GM21786 (cell line): ENCODE measurements around the gene CDYL.

ENCODE experiments used
- ATAC-seq: cut with Tn5 transposase; IDR thresholded peaks from one replicate; pipeline ENCODE4 v1.9.1; 2021; ENCODE audit not compliant: unreplicated experiment

The CDYL gene

GRCh38 chr6:4957521-4958231 is 181.5 kb downstream of the CDYL start:
- no peak for ATAC-seq

DNA sequence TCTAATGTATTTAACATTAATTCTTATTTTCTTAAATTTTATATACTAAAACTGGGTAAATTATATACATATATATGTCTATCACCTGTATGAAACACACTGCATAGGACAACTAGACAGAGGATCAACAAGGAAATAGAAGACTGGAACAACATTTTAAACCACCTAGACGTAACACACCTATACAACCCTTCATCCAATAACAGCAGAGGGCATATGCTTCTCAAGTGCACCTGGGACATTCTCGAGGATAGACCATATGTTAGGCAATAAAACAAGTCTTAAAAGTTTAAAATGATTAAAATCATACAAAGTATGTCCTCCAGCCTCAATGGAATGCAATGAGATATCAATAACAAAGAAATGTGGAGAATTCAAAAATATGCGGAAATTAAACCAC is 182.4 kb downstream of the CDYL start:
- ATAC-seq = no peak

DNA sequence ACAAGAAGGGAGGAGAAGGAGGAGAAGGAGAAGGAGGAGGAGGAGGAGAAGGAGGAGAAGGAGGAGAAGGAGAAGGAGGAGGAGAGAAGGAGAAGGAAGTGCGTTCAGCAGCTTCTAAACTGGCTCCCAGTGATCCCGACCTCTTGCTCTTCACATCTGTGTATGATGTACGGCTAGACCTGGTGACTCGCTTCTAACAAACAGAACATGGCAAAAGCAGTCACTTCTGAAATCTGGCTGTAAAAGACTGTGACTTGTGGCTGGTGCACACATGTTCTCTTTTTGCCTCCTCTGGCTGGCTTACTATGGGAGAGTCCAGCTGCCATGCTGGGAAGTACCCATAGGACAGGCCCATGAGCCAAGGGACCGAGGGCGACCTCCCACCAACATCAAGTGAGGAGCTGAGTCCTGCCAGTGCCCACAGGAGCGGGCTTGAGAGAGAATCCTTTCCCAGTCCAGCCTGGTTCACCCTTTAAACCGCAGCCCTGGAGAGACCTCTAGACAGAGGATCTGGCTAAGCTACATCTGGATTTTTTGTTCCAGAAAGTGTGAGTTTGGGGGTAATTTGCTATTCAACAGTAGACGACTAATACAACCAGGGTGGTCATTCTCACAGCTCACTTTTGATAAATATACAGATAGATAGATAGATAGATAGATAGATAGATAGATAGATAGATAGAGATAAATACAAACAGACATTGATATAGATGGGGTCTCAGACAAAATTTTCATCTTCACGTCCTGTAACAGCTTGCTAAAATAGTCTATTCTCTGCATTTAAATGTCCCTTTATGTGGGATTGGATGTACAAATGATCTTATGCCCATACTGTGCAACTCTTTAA is 185.3 kb downstream of the CDYL start:
- ATAC-seq = no peak

- no peak for ATAC-seq
Measured at GRCh38 chr6:4962905-4963304, 186.7 kb downstream of the CDYL start.

DNA sequence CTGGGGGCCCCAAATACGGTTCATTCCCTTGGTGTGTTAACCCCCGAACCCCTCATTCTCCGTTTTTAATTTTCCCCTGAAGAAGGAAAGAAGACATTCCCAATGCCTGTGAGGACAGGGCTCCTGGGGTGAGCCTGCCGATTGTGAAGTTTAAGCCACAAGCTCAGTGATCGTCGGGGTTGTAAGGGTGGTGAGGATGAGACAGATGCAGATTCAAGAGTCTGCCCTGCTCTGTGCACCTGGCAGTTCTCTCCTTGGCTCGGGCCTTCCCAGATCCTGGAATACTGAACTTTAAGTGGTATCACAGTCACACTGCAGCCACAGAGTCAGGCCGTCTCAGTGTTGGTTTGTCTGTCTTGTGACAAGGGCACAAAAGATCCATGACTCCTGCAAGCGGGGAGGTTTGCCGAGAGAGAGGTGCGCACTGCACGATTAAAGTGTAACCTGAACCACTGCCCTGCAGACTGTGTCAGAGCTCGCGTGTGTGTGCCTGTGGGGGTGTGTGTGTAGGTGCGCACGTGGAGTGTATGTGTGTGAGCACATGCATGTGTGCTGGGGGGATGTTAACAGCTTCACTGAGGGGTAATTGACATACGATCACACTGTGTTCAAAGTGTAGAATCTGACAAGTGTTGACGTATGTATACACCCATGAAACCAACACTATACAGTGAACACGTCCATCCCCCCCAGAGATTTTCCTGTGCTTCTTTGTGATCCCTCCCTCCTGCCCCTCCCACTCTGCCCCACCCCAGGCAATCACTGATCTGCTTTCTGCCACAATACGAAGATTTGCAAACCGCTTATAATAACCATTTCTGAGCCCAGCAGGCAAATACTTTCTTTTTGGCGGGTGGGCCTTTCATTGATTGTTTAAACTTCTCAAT is 188.7 kb downstream of the CDYL start:
- no peak for ATAC-seq

- ATAC-seq = no peak
Measured at GRCh38 chr6:4965562-4966389, 189.6 kb downstream of the CDYL start.

GRCh38 chr6:4967301-4968030 is 191.3 kb downstream of the CDYL start:
- ATAC-seq = no peak

GRCh38 chr6:4969609-4970285 is 193.5 kb downstream of the CDYL start:
- ATAC-seq = no peak

DNA sequence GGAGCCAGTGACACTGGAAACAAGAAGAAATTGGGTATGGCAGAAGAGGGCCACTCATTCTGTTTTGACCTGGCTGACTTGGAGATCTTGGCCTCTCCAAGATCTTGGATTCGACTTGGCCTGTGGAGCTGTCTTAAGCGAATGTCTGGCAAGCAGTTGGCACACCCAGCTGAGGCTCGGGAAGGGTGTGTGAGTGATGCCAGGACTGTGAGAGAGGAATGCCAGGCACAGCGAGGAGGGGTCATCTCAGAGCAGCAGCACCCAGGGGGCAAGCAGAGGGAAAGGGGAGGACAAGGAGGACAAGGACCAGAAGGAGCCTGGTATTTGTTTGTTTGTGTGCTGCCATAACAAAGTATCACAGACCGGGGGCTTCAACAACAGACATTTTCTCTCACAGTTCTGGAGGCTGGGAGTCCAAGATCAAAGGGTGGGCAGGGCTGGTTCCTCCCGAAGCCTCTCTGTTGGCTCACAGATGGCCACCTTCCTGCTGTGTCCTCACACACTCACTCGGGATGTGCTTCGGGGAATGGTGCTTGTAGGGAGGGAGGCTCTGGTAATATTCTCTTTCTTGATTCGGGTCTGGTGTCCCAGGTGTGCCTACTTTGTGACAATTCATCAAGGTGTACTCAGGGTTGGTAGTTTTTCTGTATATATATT is 194.7 kb downstream of the CDYL start:
- no peak for ATAC-seq

DNA sequence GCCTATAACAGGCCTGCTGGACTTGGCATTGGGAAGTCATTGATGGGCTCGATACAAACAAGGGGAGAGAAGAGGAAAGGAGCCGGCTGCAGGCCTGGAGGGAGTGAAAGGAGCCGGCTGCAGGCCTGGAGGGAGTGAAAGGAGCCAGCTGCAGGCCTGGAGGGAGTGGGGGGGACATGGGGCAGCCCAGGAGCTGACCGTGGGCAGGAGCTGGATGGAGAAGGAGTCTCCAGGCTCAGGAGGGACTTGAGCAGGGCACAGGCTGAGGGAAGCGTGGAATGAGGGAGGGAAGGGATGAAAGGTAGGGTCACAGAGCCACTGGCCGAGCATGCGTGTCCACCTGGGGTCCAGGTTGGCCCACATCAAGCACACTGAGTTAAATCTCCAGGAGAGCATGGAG is 195.6 kb downstream of the CDYL start:
- no peak for ATAC-seq

DNA sequence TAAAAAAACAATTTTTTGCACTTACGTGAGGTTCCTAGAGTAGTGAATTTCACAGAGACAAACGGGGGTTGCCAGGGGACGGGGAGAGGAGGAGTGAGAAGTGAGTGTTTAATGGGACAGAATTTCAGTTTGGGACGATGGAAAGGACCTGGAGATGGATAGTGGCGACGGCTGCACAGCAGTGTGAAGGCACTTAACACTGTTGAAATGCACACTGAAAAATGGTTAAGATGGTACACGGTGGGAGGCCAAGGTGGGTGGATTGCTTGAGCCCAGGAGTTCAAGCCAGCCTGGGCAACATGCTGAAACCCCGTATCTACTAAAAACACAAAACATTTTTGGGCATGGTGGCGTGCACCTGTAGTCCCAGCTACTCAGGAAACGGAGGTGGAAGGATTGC is 196.2 kb downstream of the CDYL start:
- ATAC-seq = no peak

GRCh38 chr6:4973415-4973814 is 197.2 kb downstream of the CDYL start:
- ATAC-seq = no peak

GRCh38 chr6:4973982-4974745 is 198.0 kb downstream of the CDYL start:
- no peak for ATAC-seq

DNA sequence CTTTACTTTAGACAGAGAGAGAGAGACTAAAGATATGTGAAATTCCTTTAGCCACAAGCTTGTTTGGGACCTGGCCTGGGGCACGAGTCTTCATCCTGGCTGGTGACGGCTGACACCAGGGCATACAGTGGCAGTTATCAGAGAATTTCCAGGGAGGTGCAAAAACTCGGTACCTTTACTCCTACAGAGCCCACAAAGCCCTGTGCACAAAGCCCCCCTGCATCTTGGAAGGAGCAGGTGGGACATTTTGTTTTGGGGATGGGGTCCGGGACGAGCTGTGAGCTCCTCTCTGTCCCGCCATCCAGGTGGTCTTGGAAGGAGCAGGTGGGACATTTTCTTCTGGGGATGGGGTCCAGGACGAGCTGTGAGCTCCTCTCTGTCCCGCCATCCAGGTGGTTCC is 198.8 kb downstream of the CDYL start:
- no peak for ATAC-seq

- no peak for ATAC-seq
Measured at GRCh38 chr6:4975506-4975905, 199.3 kb downstream of the CDYL start.

DNA sequence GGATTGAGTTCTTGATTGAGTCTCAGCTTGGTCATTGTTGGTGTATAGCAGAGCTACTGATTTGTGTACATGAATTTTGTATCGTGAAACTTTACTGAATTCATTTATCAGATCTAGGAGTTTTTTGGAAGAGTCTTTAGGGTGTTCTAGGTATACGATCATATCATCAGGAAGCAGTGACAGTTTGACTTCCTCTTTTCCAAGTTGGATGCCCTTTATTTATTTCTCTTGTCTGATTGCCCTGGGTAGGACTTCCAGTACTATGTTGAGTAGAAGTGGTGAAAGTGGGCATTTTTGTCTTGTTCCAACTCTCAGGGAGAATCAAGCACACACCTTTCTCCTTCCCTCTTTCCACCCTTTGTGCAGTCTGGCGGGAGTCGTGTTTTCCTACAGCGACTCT is 201.3 kb downstream of the CDYL start:
- ATAC-seq = no peak

GRCh38 chr6:4979426-4979825 is 203.2 kb downstream of the CDYL start:
- no peak for ATAC-seq

DNA sequence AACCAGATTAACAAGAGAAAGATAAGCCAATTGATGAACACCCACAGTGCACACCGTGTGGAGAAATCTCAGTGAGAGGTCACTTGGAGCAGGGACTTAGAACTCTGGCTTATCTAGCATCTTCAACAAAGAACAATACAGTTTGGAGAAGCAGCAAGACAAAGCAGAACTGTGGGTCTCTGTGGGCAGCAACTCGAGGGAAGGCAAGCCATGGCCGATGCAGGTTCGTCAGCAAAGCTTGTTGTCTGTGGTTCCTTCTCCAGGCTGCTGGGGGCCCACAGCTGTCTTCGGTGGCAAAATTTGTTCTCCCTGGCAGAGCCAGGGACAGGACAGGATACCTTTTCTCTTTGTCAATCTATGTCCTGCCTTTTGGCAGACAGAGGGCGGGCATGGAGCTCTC is 205.6 kb downstream of the CDYL start:
- ATAC-seq = no peak
